Endodermal cell (in vitro differentiated cells): ENCODE measurements around the gene KIF26A. TPM values are rescaled to one million over a fixed set of nuclear protein-coding genes. Genes with fewer than 3 reads are reported as not detected.
A peak's percentile ranks its signal among the peaks of the same experiment; 100 is the strongest.

Experiments used
- DNase-seq: peaks from one replicate; pipeline ENCODE4 v3.0.0-alpha.2; 2017
- H3K27ac ChIP-seq: 2 replicates; pipeline ENCODE4 v1.5.1; 2013; ENCODE audit warnings: mild to moderate bottlenecking, low read depth, low read length, moderate library complexity
- H3K27me3 ChIP-seq: 2 replicates; pipeline ENCODE4 v1.6.1; 2013; ENCODE audit warnings: mild to moderate bottlenecking, low read length, moderate library complexity; ENCODE audit not compliant: insufficient read depth, control insufficient read depth, poor library complexity, severe bottlenecking
- H3K36me3 ChIP-seq: 2 replicates; pipeline ENCODE4 v1.7.0; 2013; ENCODE audit warnings: mild to moderate bottlenecking, low read length, moderate library complexity; ENCODE audit not compliant: control insufficient read depth, insufficient read depth
- H3K4me1 ChIP-seq: one replicate; pipeline ENCODE4 v1.7.0; 2013; ENCODE audit warnings: low read length; ENCODE audit not compliant: control insufficient read depth, insufficient read depth
- H3K4me3 ChIP-seq: 2 replicates; pipeline ENCODE4 v1.5.1; 2013; ENCODE audit warnings: mild to moderate bottlenecking, low read length, moderate library complexity
- H3K9ac ChIP-seq: 2 replicates; pipeline ENCODE4 v1.6.1; 2013; ENCODE audit warnings: mild to moderate bottlenecking, low read length, moderate library complexity; ENCODE audit not compliant: poor library complexity, severe bottlenecking; ENCODE audit errors: extremely low read depth
- H3K9me3 ChIP-seq: 2 replicates; pipeline ENCODE4 v1.6.1; 2013; ENCODE audit warnings: mild to moderate bottlenecking, low read length, moderate library complexity; ENCODE audit not compliant: control insufficient read depth
- H3K27ac Mint-ChIP-seq: 2 replicates; pipeline ENCODE4 v1.8.0; 2020; ENCODE audit warnings: mixed read lengths
- H3K27me3 Mint-ChIP-seq: 2 replicates; pipeline ENCODE4 v1.8.0; 2021; ENCODE audit warnings: mild to moderate bottlenecking, mixed read lengths; ENCODE audit not compliant: insufficient read depth
- H3K36me3 Mint-ChIP-seq: 2 replicates; pipeline ENCODE4 v1.8.0; 2020; ENCODE audit warnings: low read depth, mixed read lengths
- H3K4me1 Mint-ChIP-seq: 2 replicates; pipeline ENCODE4 v1.8.0; 2020; ENCODE audit warnings: mixed read lengths
- H3K4me3 Mint-ChIP-seq: 2 replicates; pipeline ENCODE4 v1.8.0; 2020; ENCODE audit warnings: mild to moderate bottlenecking, moderate library complexity, mixed read lengths
- H3K9me3 Mint-ChIP-seq: 2 replicates; pipeline ENCODE4 v1.8.0; 2020; ENCODE audit warnings: mild to moderate bottlenecking, mixed read lengths
- WGBS, 2 experiments: methylation state at CpG; one replicate each; pipeline versions ENCODE4 v1.1.5 to v1.1.7; 2013; ENCODE audit warnings: missing lambda C conversion rate in 2 of 2, mixed read lengths in 1 of 2; ENCODE audit not compliant: insufficient coverage in 1 of 2, insufficient read length in 1 of 2; 5-methylcytosine and 5-hydroxymethylcytosine counted together
- total RNA-seq, 2 donors: library from RNA; stranded (reverse); fragmentation: NEBNext Ultra II Directional in 1 of 2; extraction: Animal tissue kit (Norgen Biotek cat#: 25700) in 1 of 2; gene quantifications; 2 replicates in 1 of 2; 3 replicates in 1 of 2; pipeline ENCODE4 v1.2.1, GENCODE V29; 2021
- TF ChIP-seq, protein P1 (sequence below): fragments of 200-600 bp; sonication (generic); conservative IDR thresholded peaks from 2 replicates; pipeline ENCODE4 v1.5.0; 2021; ENCODE audit warnings: antibody characterized with exemption, mild to moderate bottlenecking

The KIF26A gene
- total RNA-seq, 2 donors from 2014 or later = 36.7 to 54.8 TPM

DNA sequence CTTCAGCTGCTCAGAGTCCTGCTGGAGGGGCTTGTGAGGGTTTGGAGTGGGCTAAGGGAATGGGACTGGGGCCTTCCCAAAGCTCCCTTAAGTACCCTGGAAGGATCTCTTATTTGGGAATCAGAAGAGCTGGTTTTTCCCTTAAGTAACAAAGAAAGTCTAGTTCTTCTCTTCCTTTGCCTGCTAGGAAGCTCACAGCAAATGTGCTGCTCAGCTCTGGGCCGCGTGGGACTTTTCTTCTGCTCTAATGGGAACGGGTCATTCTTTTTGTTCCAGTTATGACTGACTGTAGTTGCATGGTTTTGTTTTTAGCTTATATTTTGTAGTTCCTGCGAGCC, 6.0 kb downstream of the KIF26A start:
- TF ChIP-seq, protein P1, sequence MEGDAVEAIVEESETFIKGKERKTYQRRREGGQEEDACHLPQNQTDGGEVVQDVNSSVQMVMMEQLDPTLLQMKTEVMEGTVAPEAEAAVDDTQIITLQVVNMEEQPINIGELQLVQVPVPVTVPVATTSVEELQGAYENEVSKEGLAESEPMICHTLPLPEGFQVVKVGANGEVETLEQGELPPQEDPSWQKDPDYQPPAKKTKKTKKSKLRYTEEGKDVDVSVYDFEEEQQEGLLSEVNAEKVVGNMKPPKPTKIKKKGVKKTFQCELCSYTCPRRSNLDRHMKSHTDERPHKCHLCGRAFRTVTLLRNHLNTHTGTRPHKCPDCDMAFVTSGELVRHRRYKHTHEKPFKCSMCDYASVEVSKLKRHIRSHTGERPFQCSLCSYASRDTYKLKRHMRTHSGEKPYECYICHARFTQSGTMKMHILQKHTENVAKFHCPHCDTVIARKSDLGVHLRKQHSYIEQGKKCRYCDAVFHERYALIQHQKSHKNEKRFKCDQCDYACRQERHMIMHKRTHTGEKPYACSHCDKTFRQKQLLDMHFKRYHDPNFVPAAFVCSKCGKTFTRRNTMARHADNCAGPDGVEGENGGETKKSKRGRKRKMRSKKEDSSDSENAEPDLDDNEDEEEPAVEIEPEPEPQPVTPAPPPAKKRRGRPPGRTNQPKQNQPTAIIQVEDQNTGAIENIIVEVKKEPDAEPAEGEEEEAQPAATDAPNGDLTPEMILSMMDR = no peak
- 88 to 96% methylated on average over 4 of the region's 4 CpGs for WGBS, 2 experiments
- H3K27me3 ChIP-seq = no peaks in the 10 kb centered on the region
- H3K27ac Mint-ChIP-seq = no peak overlapping the region
- no peaks in the 10 kb centered on the region for H3K9me3 Mint-ChIP-seq
- H3K27ac ChIP-seq = no peak overlapping the region
- H3K4me1 Mint-ChIP-seq = peaks cover 32% of the 10 kb centered on the region
- H3K27me3 Mint-ChIP-seq = no peaks in the 10 kb centered on the region
- peak; percentile 29 for DNase-seq
- H3K36me3 Mint-ChIP-seq = peaks cover 9% of the 10 kb centered on the region
- H3K4me1 ChIP-seq = peaks cover 7% of the 10 kb centered on the region
- no peak overlapping the region for H3K4me3 Mint-ChIP-seq
- H3K9me3 ChIP-seq = no peaks in the 10 kb centered on the region
- no peak overlapping the region for H3K9ac ChIP-seq
- no peak overlapping the region for H3K4me3 ChIP-seq
- peaks cover 4% of the 10 kb centered on the region for H3K36me3 ChIP-seq

DNA sequence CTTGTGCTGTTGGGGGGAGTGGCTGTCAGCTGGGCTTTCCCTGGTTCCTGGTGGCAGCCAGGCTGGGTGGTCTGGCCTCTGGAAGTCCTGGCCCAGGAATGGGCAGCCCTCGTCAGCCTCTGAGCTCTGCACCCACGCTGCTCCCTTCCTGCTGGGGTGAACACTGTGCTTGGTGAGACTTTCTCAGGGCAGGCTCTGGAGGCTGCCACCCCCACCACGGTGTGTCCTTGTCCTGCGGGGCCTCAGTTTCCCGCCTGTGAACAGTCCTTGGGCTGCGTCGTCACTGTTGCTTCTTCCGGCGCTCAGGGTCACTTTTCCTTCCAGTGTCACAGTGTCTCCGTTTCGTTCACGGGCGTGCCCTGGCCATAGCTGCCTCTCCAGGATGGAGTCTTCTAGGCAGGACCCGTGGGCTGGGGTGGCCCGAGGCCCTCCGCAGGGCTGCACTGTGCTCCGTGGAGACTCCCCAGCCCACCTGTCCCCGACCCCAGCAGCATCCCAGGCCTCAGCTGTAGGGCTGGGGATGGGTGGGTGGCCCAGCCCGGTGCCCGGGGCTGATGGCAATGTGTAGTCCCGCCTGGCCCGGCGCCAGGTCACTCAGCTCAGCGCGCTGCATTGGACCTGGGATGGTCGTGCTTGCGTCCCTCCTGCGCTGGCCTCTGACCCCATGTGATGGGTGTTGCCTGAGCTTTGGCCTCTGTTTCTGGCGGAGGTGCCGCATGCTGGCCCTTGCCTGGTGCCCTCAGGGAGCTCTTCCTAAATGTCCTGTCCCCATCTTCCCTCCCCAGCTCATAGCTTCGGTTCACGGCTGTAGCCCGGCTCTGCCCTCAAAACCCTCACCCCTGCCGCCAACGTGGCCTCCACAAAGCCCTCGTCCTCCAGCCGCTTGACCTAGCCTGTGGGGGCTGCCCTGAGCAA, 6.8 kb downstream of the KIF26A start:
- DNase-seq = peak; percentile 40
- H3K9ac ChIP-seq = no peak overlapping the region
- Mint-ChIP-seq H3K4me3 (no peak overlapping the region), H3K27ac (peak overlapping the region; percentile 35), H3K9me3 (no peaks in the 10 kb centered on the region), H3K4me1 (peaks cover 30% of the 10 kb centered on the region), H3K27me3 (no peaks in the 10 kb centered on the region), H3K36me3 (peaks cover 9% of the 10 kb centered on the region)
- H3K27me3 ChIP-seq = no peaks in the 10 kb centered on the region
- peaks cover 4% of the 10 kb centered on the region for H3K36me3 ChIP-seq
- peaks cover 8% of the 10 kb centered on the region for H3K4me1 ChIP-seq
- no peak overlapping the region for H3K27ac ChIP-seq
- H3K4me3 ChIP-seq = no peak overlapping the region
- no peaks in the 10 kb centered on the region for H3K9me3 ChIP-seq
- 93% methylated on average over 31 to 37 of the region's 37 CpGs for WGBS, 2 experiments
- TF ChIP-seq, protein P1 = no peak

DNA sequence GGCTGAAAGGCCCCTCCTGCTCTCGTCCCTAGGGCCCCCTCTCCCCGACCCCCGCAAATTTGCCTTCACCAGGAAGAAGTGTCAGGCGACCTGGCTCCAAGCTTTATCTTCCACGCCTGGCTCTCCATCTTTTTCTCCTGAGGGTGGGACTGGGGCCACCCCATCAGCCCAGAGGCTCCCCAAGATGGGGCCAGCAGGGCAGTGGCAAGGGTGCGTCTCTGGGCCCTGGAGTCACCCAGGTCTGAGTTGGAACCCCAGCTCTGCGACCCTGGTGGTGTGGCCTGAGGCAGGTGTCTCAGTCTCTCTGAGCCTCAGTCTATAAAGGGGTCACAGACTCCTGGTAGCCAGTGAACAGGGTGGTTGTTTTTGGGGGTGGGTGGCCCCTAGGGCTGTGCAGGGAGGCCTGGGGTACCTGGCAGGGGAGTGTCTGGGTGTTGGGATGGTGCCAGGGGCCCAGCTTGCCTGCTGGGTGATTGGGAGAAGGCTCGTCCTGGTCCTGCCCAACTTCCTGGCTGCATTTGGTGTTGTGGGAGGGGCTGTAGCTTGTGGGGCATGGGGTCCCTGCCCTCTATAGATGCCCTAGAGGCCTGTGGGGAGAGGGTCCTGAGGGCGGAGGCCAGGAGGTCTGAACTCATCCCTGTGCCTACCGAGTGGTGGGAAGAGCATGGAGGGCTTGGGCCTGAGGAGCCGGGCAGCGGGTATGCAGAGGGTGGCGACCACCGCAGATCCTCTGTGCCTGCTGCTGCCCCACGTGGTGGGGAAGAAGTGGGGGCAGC, 7.6 kb downstream of the KIF26A start:
- peak; percentile 39 for DNase-seq
- 91 to 94% methylated on average over 8 to 15 of the region's 15 CpGs for WGBS, 2 experiments

More for the DNA sequence above, 7.6 kb downstream of the KIF26A start:
- Histone ChIP-seq H3K9me3 (no peaks in the 10 kb centered on the region), H3K27ac (no peak overlapping the region), H3K36me3 (peaks cover 4% of the 10 kb centered on the region), H3K4me1 (peaks cover 7% of the 10 kb centered on the region), H3K4me3 (no peak overlapping the region), H3K27me3 (no peaks in the 10 kb centered on the region), H3K9ac (no peak overlapping the region)
- peaks cover 9% of the 10 kb centered on the region for H3K36me3 Mint-ChIP-seq
- no peaks in the 10 kb centered on the region for H3K27me3 Mint-ChIP-seq
- H3K4me1 Mint-ChIP-seq = peaks cover 25% of the 10 kb centered on the region
- peak overlapping the region; percentile 35 for H3K27ac Mint-ChIP-seq
- TF ChIP-seq, protein P1 = no peak
- no peak overlapping the region for H3K4me3 Mint-ChIP-seq
- H3K9me3 Mint-ChIP-seq = no peaks in the 10 kb centered on the region
